HG03571 (cell line): ENCODE measurements around the gene RIMBP2.

Experiments
- ATAC-seq: cut with Tn5 transposase; IDR thresholded peaks from one replicate; pipeline ENCODE4 v1.9.1; 2021; ENCODE audit not compliant: unreplicated experiment

Gene RIMBP2

GRCh38 chr12:130520784-130521183, 195.3 kb downstream of the RIMBP2 start:
- ATAC-seq = no peak

GRCh38 chr12:130517588-130517987, 198.5 kb downstream of the RIMBP2 start:
- no peak for ATAC-seq

- ATAC-seq = no peak
Observed at GRCh38 chr12:130514149-130514551, 201.9 kb downstream of the RIMBP2 start.

- no peak for ATAC-seq
Observed at GRCh38 chr12:130513556-130513955, 202.5 kb downstream of the RIMBP2 start.

- no peak for ATAC-seq
Observed at GRCh38 chr12:130511285-130511684, 204.8 kb downstream of the RIMBP2 start.

GRCh38 chr12:130509454-130509853, 206.6 kb downstream of the RIMBP2 start:
- ATAC-seq = no peak

GRCh38 chr12:130508847-130509246, 207.3 kb downstream of the RIMBP2 start:
- ATAC-seq = no peak

- no peak for ATAC-seq
Observed at GRCh38 chr12:130508318-130508717, 207.8 kb downstream of the RIMBP2 start.

- no peak for ATAC-seq
Observed at GRCh38 chr12:130506844-130507243, 209.3 kb downstream of the RIMBP2 start.

- no peak for ATAC-seq
Observed at GRCh38 chr12:130504840-130505175, 211.3 kb downstream of the RIMBP2 start.

GRCh38 chr12:130504110-130504839, 211.8 kb downstream of the RIMBP2 start:
- ATAC-seq = no peak

GRCh38 chr12:130501821-130502220, 214.3 kb downstream of the RIMBP2 start:
- no peak for ATAC-seq

GRCh38 chr12:130500835-130501330, 215.2 kb downstream of the RIMBP2 start:
- no peak for ATAC-seq

GRCh38 chr12:130499474-130499873, 216.6 kb downstream of the RIMBP2 start:
- no peak for ATAC-seq

- ATAC-seq = no peak
Observed at GRCh38 chr12:130498589-130499385, 217.3 kb downstream of the RIMBP2 start.

GRCh38 chr12:130497991-130498390, 218.1 kb downstream of the RIMBP2 start:
- no peak for ATAC-seq

- no peak for ATAC-seq
Observed at GRCh38 chr12:130497321-130497720, 218.8 kb downstream of the RIMBP2 start.

- ATAC-seq = no peak
Observed at GRCh38 chr12:130496516-130497120, 219.5 kb downstream of the RIMBP2 start.

GRCh38 chr12:130495156-130495555, 220.9 kb downstream of the RIMBP2 start:
- no peak for ATAC-seq

- ATAC-seq = no peak
Observed at GRCh38 chr12:130494736-130495135, 221.4 kb downstream of the RIMBP2 start.

GRCh38 chr12:130493951-130494350, 222.1 kb downstream of the RIMBP2 start:
- ATAC-seq = no peak
